Activated CD4-positive, alpha-beta T cell treated with anti-CD3 and anti-CD28 coated beads for 24 hours (primary cell): Measurements from ENCODE around the gene POU6F1.
"Not testable (repeated sequence)": the region's sequence is repeated elsewhere in the genome, so short reads cannot be mapped to it uniquely, and the experiment has no call there.

Source experiments
- DNase-seq, 2 donors: peaks; one replicate each; pipeline ENCODE4 v3.0.0-alpha.2; 2020; ENCODE audit warnings: low read depth in 2 of 2

The POU6F1 gene

GRCh38 chr12:51227112-51227511, 9.2 kb upstream of the POU6F1 start:
- DNase-seq, result not testable (repeated sequence)

GRCh38 chr12:51225771-51226170, 7.9 kb upstream of the POU6F1 start:
- DNase-seq, result no peak

- DNase-seq, result no peak
These were observed 7.4 kb upstream of the POU6F1 start for GRCh38 chr12:51225234-51225633.

GRCh38 chr12:51224625-51225024, 6.8 kb upstream of the POU6F1 start:
- no peak for DNase-seq

GRCh38 chr12:51222461-51222860, 4.6 kb upstream of the POU6F1 start:
- no peak for DNase-seq

GRCh38 chr12:51219857-51220256, 2.0 kb upstream of the POU6F1 start:
- DNase-seq, result not testable (repeated sequence)

- DNase-seq, result no peak
These were observed 1.5 kb upstream of the POU6F1 start for GRCh38 chr12:51219322-51219721.

GRCh38 chr12:51218607-51219161, 822 bp upstream of the POU6F1 start:
- DNase-seq, result no peak

- peak; percentile 9 to 19 for DNase-seq
These were observed 512 bp downstream of the POU6F1 start for GRCh38 chr12:51217133-51217967.

GRCh38 chr12:51216642-51217041, 1.2 kb downstream of the POU6F1 start:
- no peak for DNase-seq

GRCh38 chr12:51214895-51215294, 3.0 kb downstream of the POU6F1 start:
- DNase-seq, result no peak

- DNase-seq, result no peak
These were observed 7.0 kb downstream of the POU6F1 start for GRCh38 chr12:51210690-51211395.

GRCh38 chr12:51209259-51209658, 8.6 kb downstream of the POU6F1 start:
- no peak for DNase-seq

GRCh38 chr12:51208016-51208660, 9.7 kb downstream of the POU6F1 start:
- no peak for DNase-seq

GRCh38 chr12:51205350-51205749, 12.5 kb downstream of the POU6F1 start:
- no peak for DNase-seq

- DNase-seq, result no peak
These were observed 15.1 kb downstream of the POU6F1 start for GRCh38 chr12:51202718-51203117.

GRCh38 chr12:51200806-51201205, 17.1 kb downstream of the POU6F1 start:
- no peak for DNase-seq

GRCh38 chr12:51200156-51200555, 17.7 kb downstream of the POU6F1 start:
- no peak for DNase-seq

- DNase-seq, result no peak
These were observed 18.4 kb downstream of the POU6F1 start for GRCh38 chr12:51199366-51199945.

GRCh38 chr12:51198568-51199365, 19.1 kb downstream of the POU6F1 start:
- DNase-seq, result no peak
